SKM-1 (cell line): ENCODE data around the gene KRTAP3-1.

Experiments
- DNase-seq: peaks from one replicate; lab custom pipeline; 2025; ENCODE audit not compliant: unreplicated experiment; lab: John Stamatoyannopoulos, UW

Gene KRTAP3-1

DNA sequence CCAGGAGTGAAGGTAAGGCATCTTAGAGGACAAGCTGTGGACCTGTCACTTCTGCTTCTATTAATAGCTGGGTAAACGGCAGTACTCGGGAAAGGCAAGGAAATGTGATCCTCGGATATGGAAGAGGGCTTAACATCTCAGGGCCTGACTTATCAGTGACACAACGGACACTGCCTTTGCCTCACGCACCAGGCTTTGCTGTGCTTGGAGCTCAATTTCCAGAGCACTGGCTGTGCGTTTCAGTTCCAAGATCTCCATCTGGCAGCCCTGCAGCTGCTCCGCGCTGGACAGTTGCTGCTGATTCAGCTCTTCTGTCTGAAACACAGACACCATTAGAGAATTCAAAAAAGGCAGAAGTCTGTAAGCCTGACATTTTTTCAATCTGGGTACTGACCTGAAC is 28.3 kb downstream of the KRTAP3-1 start:
- no peak for DNase-seq

DNA sequence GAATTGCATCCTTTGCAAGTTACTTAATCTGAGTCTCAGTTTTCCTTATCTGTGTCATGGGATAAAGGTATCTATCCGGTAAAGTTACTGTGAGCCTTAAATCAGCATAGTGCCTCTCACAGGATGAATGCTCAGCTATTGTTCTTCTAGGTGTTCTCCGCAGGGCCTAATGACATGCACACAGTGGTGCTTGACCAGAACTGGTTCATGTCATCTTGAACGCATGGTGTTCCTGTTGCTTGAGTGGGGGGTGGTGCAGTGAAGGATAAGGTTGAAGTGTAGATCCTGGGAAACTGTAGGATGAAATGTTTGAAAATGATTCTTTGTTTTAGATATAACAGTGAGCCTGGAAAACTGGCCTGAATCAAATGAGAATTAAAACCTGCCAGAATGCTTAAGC is 28.8 kb downstream of the KRTAP3-1 start:
- DNase-seq, result no peak

GRCh38 chr17:40978575-40979151 is 30.3 kb downstream of the KRTAP3-1 start:
- DNase-seq, result no peak

GRCh38 chr17:40975516-40975915 is 33.4 kb downstream of the KRTAP3-1 start:
- DNase-seq, result no peak

- no peak for DNase-seq
Observed at GRCh38 chr17:40974366-40974765, 34.6 kb downstream of the KRTAP3-1 start.

GRCh38 chr17:40967582-40967981 is 41.3 kb downstream of the KRTAP3-1 start:
- no peak for DNase-seq

GRCh38 chr17:40966848-40967247 is 42.1 kb downstream of the KRTAP3-1 start, which contains the start of gene KRT39:
Gene KRT39, minus strand, starts transcription at chr17:40966948. Its CDS starts 92 bp downstream, at chr17:40966856.
- no peak for DNase-seq

- no peak for DNase-seq
Observed at GRCh38 chr17:40963838-40964237, 45.1 kb downstream of the KRTAP3-1 start.

GRCh38 chr17:40962059-40962561 is 46.8 kb downstream of the KRTAP3-1 start:
- no peak for DNase-seq

GRCh38 chr17:40961591-40961990 is 47.3 kb downstream of the KRTAP3-1 start:
- DNase-seq, result no peak

- DNase-seq, result no peak
Observed at GRCh38 chr17:40960144-40960543, 48.8 kb downstream of the KRTAP3-1 start.
